ENCODE data around the gene SEMG1.

SEMG1 gene

GRCh38 chr20:45206725-45207124 lies at the start of gene SEMG1:
Gene SEMG1 (plus strand): TSS chr20:45207033. CDS start chr20:45207054, 21 bp downstream.
- DNase-seq (ENCODE audit: low spot score) = no peak

- peak; percentile 41 for DNase-seq (ENCODE audit: low spot score)
Measured at GRCh38 chr20:45157962-45158361, 48.9 kb upstream of the SEMG1 start.

GRCh38 chr20:45163083-45163803 lies 43.6 kb upstream of the SEMG1 start:
- no peak for DNase-seq (ENCODE audit: low spot score)

GRCh38 chr20:45164906-45165305 lies 41.9 kb upstream of the SEMG1 start:
- no peak for DNase-seq (ENCODE audit: low spot score)

GRCh38 chr20:45173522-45173921 lies 33.3 kb upstream of the SEMG1 start:
- DNase-seq (ENCODE audit: low spot score) = no peak

- no peak for DNase-seq (ENCODE audit: low spot score)
Measured at GRCh38 chr20:45174434-45175364, 32.1 kb upstream of the SEMG1 start, which contains the start of gene PI3. Gene PI3 (plus strand): TSS chr20:45174902. CDS start chr20:45174923, 21 bp downstream.

- no peak for DNase-seq (ENCODE audit: low spot score)
Measured at GRCh38 chr20:45176526-45177267, 30.1 kb upstream of the SEMG1 start.

GRCh38 chr20:45179166-45179565 lies 27.7 kb upstream of the SEMG1 start:
- DNase-seq (ENCODE audit: low spot score) = no peak

GRCh38 chr20:45181639-45182038 lies 25.2 kb upstream of the SEMG1 start:
- DNase-seq (ENCODE audit: low spot score) = peak; percentile 27

- no peak for DNase-seq (ENCODE audit: low spot score)
Measured at GRCh38 chr20:45183084-45183483, 23.7 kb upstream of the SEMG1 start.

- DNase-seq (ENCODE audit: low spot score) = no peak
Measured at GRCh38 chr20:45187693-45188092, 19.1 kb upstream of the SEMG1 start.

GRCh38 chr20:45189067-45189609 lies 17.7 kb upstream of the SEMG1 start:
- no peak for DNase-seq (ENCODE audit: low spot score)

- no peak for DNase-seq (ENCODE audit: low spot score)
Measured at GRCh38 chr20:45189861-45190260, 17.0 kb upstream of the SEMG1 start.

GRCh38 chr20:45191926-45192325 lies 14.9 kb upstream of the SEMG1 start:
- DNase-seq (ENCODE audit: low spot score) = no peak

- DNase-seq (ENCODE audit: low spot score) = no peak
Measured at GRCh38 chr20:45193331-45193730, 13.5 kb upstream of the SEMG1 start.

GRCh38 chr20:45209924-45210323 lies 3.1 kb downstream of the SEMG1 start:
- DNase-seq (ENCODE audit: low spot score) = no peak

- DNase-seq (ENCODE audit: low spot score) = no peak
Measured at GRCh38 chr20:45211569-45212474, 5.0 kb downstream of the SEMG1 start.

- no peak for DNase-seq (ENCODE audit: low spot score)
Measured at GRCh38 chr20:45212836-45213235, 6.0 kb downstream of the SEMG1 start.

- no peak for DNase-seq (ENCODE audit: low spot score)
Measured at GRCh38 chr20:45218124-45218523, 11.3 kb downstream of the SEMG1 start.

GRCh38 chr20:45218636-45219035 lies 11.8 kb downstream of the SEMG1 start:
- no peak for DNase-seq (ENCODE audit: low spot score)

GRCh38 chr20:45221076-45221475 lies 14.2 kb downstream of the SEMG1 start, which contains the start of gene SEMG2:
Gene SEMG2 (plus strand): TSS chr20:45221373. CDS start chr20:45221390, 17 bp downstream.
- no peak for DNase-seq (ENCODE audit: low spot score)
